ENCODE results near the gene SPATS2. TPM values are rescaled to one million over a fixed set of nuclear protein-coding genes. Genes with fewer than 3 reads are reported as not detected.
"Not testable (repeated sequence)": the region's sequence is repeated elsewhere in the genome, so short reads cannot be mapped to it uniquely, and the experiment has no call there.

The SPATS2 gene
- 8.8 and 18.2 TPM in 2 replicates for total RNA-seq

DNA sequence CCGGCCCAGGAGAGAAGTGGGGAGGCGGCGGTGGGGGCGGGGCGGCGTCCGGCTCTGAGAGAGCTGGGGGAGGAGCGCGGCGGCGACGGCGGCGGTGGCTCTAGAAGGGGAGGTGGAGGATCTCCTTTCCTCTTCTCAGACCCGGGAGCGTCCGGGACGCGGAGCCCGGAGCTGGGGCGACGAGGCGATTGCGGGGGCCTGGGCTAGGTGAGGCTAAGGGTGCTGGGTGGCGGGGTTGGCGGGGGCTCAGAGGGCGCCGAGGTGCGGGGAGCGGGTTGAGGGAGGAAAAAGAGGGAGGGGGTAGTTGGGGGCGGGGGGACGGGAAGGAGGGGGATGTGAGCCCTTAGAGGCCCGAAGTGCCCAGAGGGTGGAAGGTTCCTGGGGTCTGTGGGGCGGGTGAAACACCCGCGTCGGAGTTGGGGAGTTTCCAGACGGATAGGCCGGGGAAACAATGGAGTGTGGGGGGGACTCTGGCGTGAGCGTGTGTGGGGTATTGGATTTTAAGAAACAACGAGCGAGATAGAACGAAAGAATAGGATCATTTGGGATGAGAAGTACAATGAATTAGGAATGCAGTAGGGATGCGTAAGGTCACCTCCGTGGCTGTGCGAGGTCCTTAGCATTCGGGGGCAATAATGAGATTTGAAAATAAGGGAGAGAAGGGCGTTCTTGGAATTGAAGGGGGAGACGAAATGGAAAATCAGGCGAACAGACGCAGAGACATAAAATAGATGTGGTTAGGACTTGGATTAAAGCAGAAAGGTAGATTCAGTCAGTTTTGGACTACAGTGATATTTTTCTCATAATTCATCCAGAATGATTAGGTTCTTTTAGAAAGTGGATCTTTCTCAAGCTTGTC lies at the start of gene SPATS2:
SPATS2 (plus strand) TSS at position 82 of the 859 bp plus-strand sequence. CDS start 93,551 bp downstream, outside the sequence.
- no peak for DNase-seq (ENCODE audit: low read depth)
- H3K4me3 ChIP-seq (ENCODE audit: low read depth, low read length), result peak within 1 kb of the TSS; percentile 86
- H3K36me3 ChIP-seq (ENCODE audit: control insufficient read depth, insufficient read depth, low read length), result no peaks in the 10 kb centered on the region
- TF ChIP-seq, protein P1, sequence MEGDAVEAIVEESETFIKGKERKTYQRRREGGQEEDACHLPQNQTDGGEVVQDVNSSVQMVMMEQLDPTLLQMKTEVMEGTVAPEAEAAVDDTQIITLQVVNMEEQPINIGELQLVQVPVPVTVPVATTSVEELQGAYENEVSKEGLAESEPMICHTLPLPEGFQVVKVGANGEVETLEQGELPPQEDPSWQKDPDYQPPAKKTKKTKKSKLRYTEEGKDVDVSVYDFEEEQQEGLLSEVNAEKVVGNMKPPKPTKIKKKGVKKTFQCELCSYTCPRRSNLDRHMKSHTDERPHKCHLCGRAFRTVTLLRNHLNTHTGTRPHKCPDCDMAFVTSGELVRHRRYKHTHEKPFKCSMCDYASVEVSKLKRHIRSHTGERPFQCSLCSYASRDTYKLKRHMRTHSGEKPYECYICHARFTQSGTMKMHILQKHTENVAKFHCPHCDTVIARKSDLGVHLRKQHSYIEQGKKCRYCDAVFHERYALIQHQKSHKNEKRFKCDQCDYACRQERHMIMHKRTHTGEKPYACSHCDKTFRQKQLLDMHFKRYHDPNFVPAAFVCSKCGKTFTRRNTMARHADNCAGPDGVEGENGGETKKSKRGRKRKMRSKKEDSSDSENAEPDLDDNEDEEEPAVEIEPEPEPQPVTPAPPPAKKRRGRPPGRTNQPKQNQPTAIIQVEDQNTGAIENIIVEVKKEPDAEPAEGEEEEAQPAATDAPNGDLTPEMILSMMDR (IDR thresholded peaks at IDR 0.05; ENCODE audit: insufficient read depth, low read length, poor library complexity, severe bottlenecking), result no peak
- H3K27me3 ChIP-seq (ENCODE audit: control insufficient read depth, insufficient read depth, low read length), result no peaks in the 10 kb centered on the region

- not testable (repeated sequence) for DNase-seq (ENCODE audit: low read depth); H3K36me3 ChIP-seq (ENCODE audit: control insufficient read depth, insufficient read depth, low read length); H3K4me3 ChIP-seq (ENCODE audit: low read depth, low read length); H3K27me3 ChIP-seq (ENCODE audit: control insufficient read depth, insufficient read depth, low read length)
These were observed 46.7 kb upstream of the SPATS2 start for GRCh38 chr12:49320411-49321103.

DNA sequence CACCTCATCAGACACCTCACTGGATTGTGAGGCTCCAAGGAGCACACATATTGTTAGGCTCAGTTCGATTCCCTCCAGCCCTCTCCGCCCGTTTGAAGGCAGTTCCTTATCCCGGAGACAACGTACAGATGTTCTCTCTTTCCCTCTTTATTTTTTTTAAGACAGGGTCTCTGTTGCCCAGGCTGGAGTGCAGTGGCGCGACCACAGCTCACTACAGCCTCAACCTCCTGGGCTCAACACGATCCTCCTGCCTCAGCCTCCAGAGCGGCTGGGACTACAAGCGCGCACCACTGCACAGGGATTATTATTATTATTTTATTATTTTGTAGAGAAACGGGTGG lies 44.9 kb upstream of the SPATS2 start:
- no peak for DNase-seq (ENCODE audit: low read depth)
- no peaks in the 10 kb centered on the region for H3K27me3 ChIP-seq (ENCODE audit: control insufficient read depth, insufficient read depth, low read length)
- peak overlapping the region; percentile 50 for H3K4me3 ChIP-seq (ENCODE audit: low read depth, low read length)
- H3K36me3 ChIP-seq (ENCODE audit: control insufficient read depth, insufficient read depth, low read length), result no peaks in the 10 kb centered on the region
- TF ChIP-seq, protein P1 (IDR thresholded peaks at IDR 0.05; ENCODE audit: insufficient read depth, low read length, poor library complexity, severe bottlenecking), result no peak

GRCh38 chr12:49322708-49323523 lies 44.3 kb upstream of the SPATS2 start, which contains the start of gene TROAP:
Gene TROAP (plus strand): TSS chr12:49323255. CDS start chr12:49323609, 354 bp downstream.
- peak; percentile 91 for DNase-seq (ENCODE audit: low read depth)
- Histone ChIP-seq H3K4me3 (ENCODE audit: low read depth, low read length) (peak within 1 kb of the TSS; percentile 54), H3K36me3 (ENCODE audit: control insufficient read depth, insufficient read depth, low read length) (no peaks in the 10 kb centered on the region), H3K27me3 (ENCODE audit: control insufficient read depth, insufficient read depth, low read length) (no peaks in the 10 kb centered on the region)
- TF ChIP-seq, protein P1 (IDR thresholded peaks at IDR 0.05; ENCODE audit: insufficient read depth, low read length, poor library complexity, severe bottlenecking), result no peak

- no peaks in the 10 kb centered on the region for H3K36me3 ChIP-seq (ENCODE audit: control insufficient read depth, insufficient read depth, low read length)
- H3K27me3 ChIP-seq (ENCODE audit: control insufficient read depth, insufficient read depth, low read length), result no peaks in the 10 kb centered on the region
- DNase-seq (ENCODE audit: low read depth), result no peak
- H3K4me3 ChIP-seq (ENCODE audit: low read depth, low read length), result peak overlapping the region; percentile 54
- TF ChIP-seq, protein P1 (IDR thresholded peaks at IDR 0.05; ENCODE audit: insufficient read depth, low read length, poor library complexity, severe bottlenecking), result no peak
These were observed 43.7 kb upstream of the SPATS2 start for GRCh38 chr12:49323524-49324097.
